Neural crest cell (in vitro differentiated cells): ENCODE measurements around the gene PCDHA8. TPM values are rescaled to one million over a fixed set of nuclear protein-coding genes. Genes with fewer than 3 reads are reported as not detected.

ENCODE experiments used
- DNase-seq: peaks from one replicate; pipeline ENCODE4 v3.0.0; 2021; ENCODE audit warnings: low read depth, mixed read lengths, low spot score
- H3K27ac Mint-ChIP-seq: one replicate; pipeline ENCODE4 v1.8.0; 2021; ENCODE audit warnings: mild to moderate bottlenecking, mixed read lengths; ENCODE audit not compliant: unreplicated experiment
- H3K27me3 Mint-ChIP-seq: 2 replicates; pipeline ENCODE4 v1.8.0; 2021; ENCODE audit warnings: low read depth, mild to moderate bottlenecking, mixed read lengths
- H3K36me3 Mint-ChIP-seq: 2 replicates; pipeline ENCODE4 v1.8.0; 2021; ENCODE audit warnings: low read depth, mild to moderate bottlenecking, mixed read lengths
- H3K4me1 Mint-ChIP-seq: 2 replicates; pipeline ENCODE4 v1.8.0; 2021; ENCODE audit warnings: mixed read lengths
- H3K4me3 Mint-ChIP-seq: one replicate; pipeline ENCODE4 v1.8.0; 2021; ENCODE audit warnings: mild to moderate bottlenecking, mixed read lengths
- H3K9me3 Mint-ChIP-seq: 2 replicates; pipeline ENCODE4 v1.8.0; 2021; ENCODE audit warnings: mixed read lengths
- total RNA-seq: library from RNA; stranded (reverse); gene quantifications from 2 replicates; pipeline ENCODE4 v1.2.1, GENCODE V29; 2021
- TF ChIP-seq, protein P1 (sequence below): fragments of 200-600 bp; sonication (generic); conservative IDR thresholded peaks from 2 replicates; pipeline ENCODE4 v1.5.0; 2021; ENCODE audit warnings: antibody characterized with exemption, mild to moderate bottlenecking

The PCDHA8 gene
- total RNA-seq, 1 donor from 2014 or later: 2.3 TPM

DNA sequence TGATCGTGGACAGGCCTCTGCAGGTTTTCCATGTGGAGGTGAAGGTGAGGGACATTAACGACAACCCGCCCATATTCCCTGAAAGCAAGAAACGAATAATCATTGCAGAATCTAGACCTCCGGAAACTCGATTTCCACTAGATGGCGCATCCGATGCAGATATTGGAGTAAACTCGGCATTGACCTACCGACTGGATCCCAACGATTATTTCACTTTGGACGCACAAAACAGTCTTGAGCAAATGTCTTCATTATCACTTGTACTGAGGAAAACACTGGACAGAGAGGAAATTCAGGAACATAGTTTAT lies 41.6 kb downstream of the PCDHA8 start:
- peaks cover 13% of the 10 kb centered on the region for H3K9me3 Mint-ChIP-seq
- H3K27ac Mint-ChIP-seq: no peak overlapping the region
- H3K4me3 Mint-ChIP-seq: no peak overlapping the region
- H3K4me1 Mint-ChIP-seq: no peaks in the 10 kb centered on the region
- TF ChIP-seq, protein P1, sequence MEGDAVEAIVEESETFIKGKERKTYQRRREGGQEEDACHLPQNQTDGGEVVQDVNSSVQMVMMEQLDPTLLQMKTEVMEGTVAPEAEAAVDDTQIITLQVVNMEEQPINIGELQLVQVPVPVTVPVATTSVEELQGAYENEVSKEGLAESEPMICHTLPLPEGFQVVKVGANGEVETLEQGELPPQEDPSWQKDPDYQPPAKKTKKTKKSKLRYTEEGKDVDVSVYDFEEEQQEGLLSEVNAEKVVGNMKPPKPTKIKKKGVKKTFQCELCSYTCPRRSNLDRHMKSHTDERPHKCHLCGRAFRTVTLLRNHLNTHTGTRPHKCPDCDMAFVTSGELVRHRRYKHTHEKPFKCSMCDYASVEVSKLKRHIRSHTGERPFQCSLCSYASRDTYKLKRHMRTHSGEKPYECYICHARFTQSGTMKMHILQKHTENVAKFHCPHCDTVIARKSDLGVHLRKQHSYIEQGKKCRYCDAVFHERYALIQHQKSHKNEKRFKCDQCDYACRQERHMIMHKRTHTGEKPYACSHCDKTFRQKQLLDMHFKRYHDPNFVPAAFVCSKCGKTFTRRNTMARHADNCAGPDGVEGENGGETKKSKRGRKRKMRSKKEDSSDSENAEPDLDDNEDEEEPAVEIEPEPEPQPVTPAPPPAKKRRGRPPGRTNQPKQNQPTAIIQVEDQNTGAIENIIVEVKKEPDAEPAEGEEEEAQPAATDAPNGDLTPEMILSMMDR: peak; percentile 30
- DNase-seq: no peak
- H3K36me3 Mint-ChIP-seq: peaks cover 57% of the 10 kb centered on the region
- no peaks in the 10 kb centered on the region for H3K27me3 Mint-ChIP-seq

DNA sequence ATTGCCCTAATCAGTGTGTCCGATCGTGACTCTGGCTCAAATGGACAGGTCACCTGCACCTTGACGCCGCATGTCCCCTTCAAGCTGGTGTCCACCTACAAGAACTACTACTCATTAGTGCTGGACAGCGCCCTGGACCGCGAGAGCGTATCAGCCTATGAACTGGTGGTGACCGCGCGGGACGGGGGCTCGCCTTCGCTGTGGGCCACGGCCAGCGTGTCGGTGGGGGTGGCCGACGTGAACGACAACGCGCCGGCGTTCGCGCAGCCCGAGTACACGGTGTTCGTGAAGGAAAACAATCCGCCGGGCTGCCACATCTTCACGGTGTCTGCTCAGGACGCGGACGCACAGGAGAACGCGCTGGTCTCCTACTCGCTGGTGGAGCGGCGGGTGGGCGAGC lies 42.4 kb downstream of the PCDHA8 start:
- Mint-ChIP-seq H3K4me1 (no peaks in the 10 kb centered on the region), H3K27ac (no peak overlapping the region), H3K4me3 (no peak overlapping the region), H3K36me3 (peaks cover 57% of the 10 kb centered on the region), H3K9me3 (peaks cover 13% of the 10 kb centered on the region), H3K27me3 (no peaks in the 10 kb centered on the region)
- TF ChIP-seq, protein P1: no peak
- DNase-seq: no peak

DNA sequence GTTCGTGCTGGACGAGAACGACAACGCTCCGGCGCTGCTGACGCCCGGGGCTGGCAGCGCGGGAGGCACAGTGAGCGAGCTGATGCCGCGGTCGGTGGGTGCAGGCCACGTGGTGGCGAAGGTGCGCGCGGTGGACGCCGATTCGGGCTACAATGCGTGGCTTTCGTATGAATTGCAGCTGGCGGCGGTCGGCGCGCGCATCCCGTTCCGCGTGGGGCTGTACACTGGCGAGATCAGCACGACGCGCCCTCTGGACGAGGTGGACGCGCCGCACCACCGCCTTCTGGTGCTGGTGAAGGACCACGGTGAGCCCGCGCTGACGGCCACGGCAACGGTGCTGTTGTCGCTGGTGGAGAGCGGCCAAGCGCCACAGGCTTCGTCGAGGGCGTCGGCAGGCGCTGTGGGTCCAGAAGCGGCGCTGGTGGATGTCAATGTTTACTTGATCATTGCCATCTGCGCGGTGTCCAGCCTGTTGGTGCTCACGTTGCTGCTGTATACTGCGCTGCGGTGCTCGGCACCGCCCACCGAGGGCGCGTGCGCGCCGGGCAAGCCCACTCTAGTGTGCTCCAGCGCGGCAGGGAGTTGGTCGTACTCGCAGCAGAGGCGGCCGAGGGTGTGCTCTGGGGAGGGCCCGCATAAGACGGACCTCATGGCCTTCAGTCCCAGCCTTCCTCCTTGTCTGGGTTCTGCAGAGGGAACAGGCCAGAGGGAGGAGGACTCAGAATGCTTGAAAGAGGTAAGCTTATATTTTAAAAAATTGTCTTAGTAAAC lies 43.1 kb downstream of the PCDHA8 start:
- TF ChIP-seq, protein P1: no peak

More for the DNA sequence above, 43.1 kb downstream of the PCDHA8 start:
- no peaks in the 10 kb centered on the region for H3K4me1 Mint-ChIP-seq
- H3K4me3 Mint-ChIP-seq: no peak overlapping the region
- peaks cover 13% of the 10 kb centered on the region for H3K9me3 Mint-ChIP-seq
- no peak overlapping the region for H3K27ac Mint-ChIP-seq
- H3K27me3 Mint-ChIP-seq: no peaks in the 10 kb centered on the region
- no peak for DNase-seq
- peaks cover 56% of the 10 kb centered on the region for H3K36me3 Mint-ChIP-seq

Other genes with a start within 250 kb of the PCDHA8 start
- 0.28 and 0.55 TPM in 2 replicates for gene CD14, start 208.0 kb upstream of the PCDHA8 start, total RNA-seq
- 25.2 and 27.4 TPM in 2 replicates for gene TMCO6, start 201.7 kb upstream of the PCDHA8 start, total RNA-seq
- gene NDUFA2, start 193.6 kb upstream of the PCDHA8 start, total RNA-seq: 62.7 and 69.7 TPM in 2 replicates
- 80.0 and 87.3 TPM in 2 replicates for gene IK, start 193.4 kb upstream of the PCDHA8 start, total RNA-seq
- 23.6 and 24.0 TPM in 2 replicates for gene WDR55, start 176.3 kb upstream of the PCDHA8 start, total RNA-seq
- 4.2 and 4.6 TPM in 2 replicates for gene DND1, start 167.6 kb upstream of the PCDHA8 start, total RNA-seq
- 92.7 and 98.7 TPM in 2 replicates for gene HARS1, start 149.8 kb upstream of the PCDHA8 start, total RNA-seq
- 31.8 and 33.2 TPM in 2 replicates for gene HARS2, start 149.7 kb upstream of the PCDHA8 start, total RNA-seq
- gene ZMAT2, start 140.7 kb upstream of the PCDHA8 start, total RNA-seq: 53.0 and 55.0 TPM in 2 replicates
- 0.07 TPM in 1 of 2 replicates, not detected in the other for gene PCDHA1, start 55.0 kb upstream of the PCDHA8 start, total RNA-seq
- 1.2 TPM in 2 replicates for gene PCDHA2, start 46.3 kb upstream of the PCDHA8 start, total RNA-seq
- gene PCDHA3, start 40.1 kb upstream of the PCDHA8 start, total RNA-seq: 0.32 and 0.37 TPM in 2 replicates
- 9.0 and 9.9 TPM in 2 replicates for gene PCDHA4, start 34.1 kb upstream of the PCDHA8 start, total RNA-seq
- 1.3 and 1.4 TPM in 2 replicates for gene PCDHA5, start 19.6 kb upstream of the PCDHA8 start, total RNA-seq
- 11.4 and 12.1 TPM in 2 replicates for gene PCDHA6, start 13.2 kb upstream of the PCDHA8 start, total RNA-seq
- 1.9 and 2.3 TPM in 2 replicates for gene PCDHA7, start 6.9 kb upstream of the PCDHA8 start, total RNA-seq
- gene PCDHA9, start 7.2 kb downstream of the PCDHA8 start, total RNA-seq: 1.4 TPM in 2 replicates
- 7.3 and 7.4 TPM in 2 replicates for gene PCDHA10, start 14.7 kb downstream of the PCDHA8 start, total RNA-seq
- gene PCDHA11, start 27.8 kb downstream of the PCDHA8 start, total RNA-seq: 6.5 and 6.8 TPM in 2 replicates
- gene PCDHA12, start 34.1 kb downstream of the PCDHA8 start, total RNA-seq: 5.5 and 6.6 TPM in 2 replicates
- gene PCDHA13, start 40.9 kb downstream of the PCDHA8 start, total RNA-seq: 1.2 and 1.3 TPM in 2 replicates
- gene PCDHAC1, start 85.1 kb downstream of the PCDHA8 start, total RNA-seq: 4.1 and 4.4 TPM in 2 replicates
- 1.8 and 1.9 TPM in 2 replicates for gene PCDHAC2, start 125.3 kb downstream of the PCDHA8 start, total RNA-seq
- 0.14 and 0.23 TPM in 2 replicates for gene PCDHB1, start 210.2 kb downstream of the PCDHA8 start, total RNA-seq